HG03108 (cell line): Measurements from ENCODE around the gene PARVB.

Experiments used
- ATAC-seq: cut with Tn5 transposase; IDR thresholded peaks from one replicate; pipeline ENCODE4 v1.9.1; 2021; ENCODE audit warnings: moderate library complexity; ENCODE audit not compliant: unreplicated experiment

PARVB gene

GRCh38 chr22:44211256-44211945 lies 187.3 kb downstream of the PARVB start:
- no peak for ATAC-seq

GRCh38 chr22:44211946-44212930 lies 188.1 kb downstream of the PARVB start:
- ATAC-seq = no peak

DNA sequence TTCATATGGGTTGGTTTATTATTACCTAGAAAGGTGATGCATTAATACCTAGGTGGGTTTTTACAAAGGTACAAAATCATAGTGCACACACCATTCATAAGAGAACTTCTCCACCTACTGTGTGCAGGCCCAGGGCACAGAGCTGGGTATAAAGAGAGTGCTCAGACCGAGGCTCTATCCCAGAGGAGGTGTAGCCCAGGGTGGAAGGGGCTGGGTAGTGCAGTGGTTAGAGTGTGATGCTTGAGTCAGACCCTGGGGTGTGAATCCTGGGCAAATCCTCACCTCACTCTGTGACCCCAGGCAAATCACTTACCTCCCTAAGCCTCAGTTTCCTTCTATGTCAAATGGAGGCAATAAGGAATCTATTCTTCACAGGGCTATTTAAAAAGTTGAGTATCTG lies 188.8 kb downstream of the PARVB start:
- ATAC-seq = no peak

GRCh38 chr22:44213489-44214043 lies 189.5 kb downstream of the PARVB start:
- no peak for ATAC-seq

GRCh38 chr22:44214187-44214586 lies 190.1 kb downstream of the PARVB start:
- ATAC-seq = no peak

DNA sequence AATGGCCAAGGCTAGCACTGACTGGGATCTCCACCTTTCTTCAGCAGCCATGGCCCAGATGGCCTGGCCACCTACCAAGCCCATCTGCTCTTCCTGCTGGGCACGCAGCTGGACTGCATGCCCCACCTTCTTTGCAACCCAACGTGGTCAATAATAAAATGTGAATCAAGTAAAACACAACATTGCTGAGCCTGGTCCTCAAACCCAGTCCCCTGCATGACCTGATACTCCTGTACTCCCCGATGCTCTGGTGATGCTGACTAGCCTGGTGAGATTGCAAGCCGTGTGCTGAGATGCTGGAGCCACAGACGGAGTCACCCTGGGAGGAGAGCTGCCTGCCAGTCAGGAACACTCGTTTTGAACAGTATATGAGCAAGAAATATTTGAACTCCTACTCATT lies 190.7 kb downstream of the PARVB start:
- ATAC-seq = no peak

DNA sequence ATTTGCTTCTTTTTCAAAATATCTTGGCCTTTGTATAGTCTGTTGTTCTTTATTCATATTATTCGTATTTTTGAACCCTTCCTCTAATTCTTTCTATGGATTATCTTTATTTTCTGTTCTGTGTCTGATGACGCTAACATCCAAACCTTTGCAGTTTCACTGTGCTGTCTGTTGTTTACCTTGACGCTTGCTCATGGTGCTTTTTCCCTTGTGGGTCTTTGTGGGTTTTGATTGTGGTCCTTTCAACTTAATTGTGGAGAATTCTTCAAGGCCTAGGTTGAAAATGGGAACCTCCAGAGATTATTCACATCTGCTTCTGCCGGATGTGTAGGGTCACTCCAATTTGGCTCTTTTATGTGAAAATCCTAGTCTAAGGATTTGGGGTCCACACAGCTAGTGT lies 191.2 kb downstream of the PARVB start:
- ATAC-seq = no peak

- no peak for ATAC-seq
These were observed 193.2 kb downstream of the PARVB start for GRCh38 chr22:44217346-44217745.

DNA sequence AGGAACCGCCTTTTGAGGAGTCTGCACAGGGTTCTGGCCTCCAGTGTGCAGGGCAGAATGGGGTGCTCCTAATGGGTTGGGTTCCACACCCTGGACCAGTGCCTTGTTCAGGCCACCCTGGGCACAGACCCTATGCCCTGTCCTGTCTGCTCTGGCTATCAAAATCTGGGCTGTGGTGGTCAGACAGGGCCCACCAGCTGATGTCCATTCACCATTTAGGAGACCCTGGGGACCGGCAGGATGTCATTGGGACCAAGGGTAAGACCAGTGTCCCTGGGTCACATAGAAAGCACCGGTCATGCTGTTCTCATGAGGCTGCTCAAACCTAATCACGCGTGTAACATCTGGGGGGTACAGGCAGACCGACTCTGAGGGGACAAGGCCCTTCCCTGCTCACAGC lies 194.0 kb downstream of the PARVB start:
- no peak for ATAC-seq

DNA sequence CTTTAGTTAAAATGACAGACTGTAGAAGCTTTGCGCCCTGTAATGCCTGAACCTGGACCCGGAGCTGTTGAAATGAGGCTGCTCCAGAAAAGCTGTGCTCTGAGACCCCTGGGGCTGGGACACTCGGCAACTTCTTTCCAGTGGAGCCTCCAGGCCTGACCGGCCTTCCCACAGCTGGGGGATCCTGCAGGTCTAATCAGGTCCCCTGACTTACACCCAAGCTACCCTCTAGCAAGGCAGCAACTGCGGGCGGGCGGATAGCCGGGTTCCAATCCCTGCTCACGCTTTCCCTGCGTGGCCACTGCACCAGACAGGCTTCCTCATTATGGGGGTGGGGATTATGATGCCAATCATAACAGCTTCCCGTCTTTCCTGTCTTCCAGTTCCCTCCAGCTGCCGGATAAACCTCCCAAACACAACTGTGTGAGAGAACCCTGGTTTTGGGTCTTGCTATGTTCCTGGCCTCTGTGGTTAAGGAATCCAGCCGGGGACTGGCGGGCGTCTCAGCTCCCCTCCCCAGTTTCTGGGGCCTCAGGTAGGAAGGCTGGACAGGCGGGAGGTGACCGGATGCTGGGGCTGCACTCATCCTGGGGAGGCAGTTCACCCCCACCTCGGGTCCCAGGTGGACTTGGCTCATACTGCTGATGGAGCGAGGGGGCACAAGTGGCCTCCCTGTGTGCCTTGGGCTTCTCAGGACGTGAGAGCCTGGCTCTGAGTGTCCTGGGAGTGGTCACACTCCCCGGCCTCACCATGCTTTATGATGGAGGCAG lies 195.2 kb downstream of the PARVB start:
- no peak for ATAC-seq

DNA sequence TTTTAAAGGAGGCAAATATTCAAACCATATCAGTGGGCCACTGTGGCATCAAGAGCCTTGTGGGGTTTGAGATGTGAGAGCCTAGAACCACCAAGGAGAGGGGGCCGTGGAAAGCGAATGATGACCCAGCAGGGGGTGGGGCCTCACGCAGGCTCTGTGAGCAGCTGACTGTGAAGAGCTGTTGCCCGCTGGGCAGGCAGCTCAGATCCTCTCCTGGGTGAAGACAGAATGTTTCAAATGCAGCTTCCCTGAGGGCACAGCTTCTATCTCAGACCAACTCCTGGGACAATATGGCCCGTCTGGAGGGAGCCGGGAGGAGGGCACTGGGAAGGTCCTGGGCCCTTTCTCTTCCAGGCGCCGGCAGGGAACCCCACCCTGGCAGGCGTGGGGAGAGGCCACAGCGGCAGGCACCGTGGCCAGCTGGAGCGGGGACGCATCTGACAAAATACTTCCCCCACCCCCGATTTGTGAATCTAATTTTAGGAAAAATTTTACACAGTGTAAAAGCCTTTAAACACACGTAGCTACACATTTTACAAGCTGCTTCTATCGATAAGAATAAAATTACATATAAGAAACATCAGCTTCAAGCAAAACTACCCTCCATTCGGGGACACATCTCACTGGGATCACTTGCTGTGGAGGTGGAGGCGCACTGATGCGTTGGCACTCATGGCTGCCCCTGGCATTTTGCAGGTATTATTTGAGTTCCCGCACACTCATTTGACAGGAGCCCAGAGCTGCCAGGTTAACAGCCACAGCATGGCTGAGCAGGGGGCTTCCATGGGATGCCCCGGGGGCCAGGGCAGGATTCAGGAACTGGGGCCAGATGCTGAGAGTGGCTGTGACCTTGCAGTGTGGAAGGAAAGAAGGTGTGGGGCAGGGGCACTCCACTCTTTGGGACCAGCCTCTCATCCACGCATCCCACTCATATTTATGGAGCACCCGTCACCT lies 196.9 kb downstream of the PARVB start:
- no peak for ATAC-seq

- ATAC-seq = no peak
These were observed 197.8 kb downstream of the PARVB start for GRCh38 chr22:44221710-44222475.
